Mucosa of rectum (tissue), 2 donors: ENCODE results near the gene ZNF92.
"Not testable (repeated sequence)": the region's sequence is repeated elsewhere in the genome, so short reads cannot be mapped to it uniquely, and the experiment has no call there.

Experiments used
- H3K27ac ChIP-seq, 2 donors: one replicate each; pipeline ENCODE4 v1.7.0; 2013; ENCODE audit warnings: inconsistent platforms in 2 of 2, low read depth in 2 of 2, low read length in 2 of 2
- H3K27me3 ChIP-seq, 2 donors: one replicate each; pipeline ENCODE4 v1.7.0; 2013; ENCODE audit warnings: low read length in 2 of 2; ENCODE audit not compliant: control insufficient read depth in 2 of 2, insufficient read depth in 2 of 2
- H3K36me3 ChIP-seq, 2 donors: one replicate each; pipeline ENCODE4 v1.7.0; 2013; ENCODE audit warnings: low read length in 2 of 2; ENCODE audit not compliant: control insufficient read depth in 2 of 2, insufficient read depth in 2 of 2
- H3K4me1 ChIP-seq, 2 donors: one replicate each; pipeline ENCODE4 v1.7.0; 2013; ENCODE audit warnings: low read length in 2 of 2, mild to moderate bottlenecking in 1 of 2; ENCODE audit not compliant: control insufficient read depth in 2 of 2, insufficient read depth in 2 of 2
- H3K4me3 ChIP-seq, 2 donors: one replicate each; pipeline ENCODE4 v1.7.0; 2013; ENCODE audit warnings: low read length in 2 of 2
- H3K9ac ChIP-seq, 2 donors: one replicate each; pipeline ENCODE4 v1.7.0; 2013; ENCODE audit warnings: low read length in 2 of 2, low read depth in 1 of 2, mild to moderate bottlenecking in 1 of 2
- H3K9me3 ChIP-seq, 2 donors: one replicate each; pipeline ENCODE4 v1.7.0; 2013; ENCODE audit warnings: low read length in 2 of 2; ENCODE audit not compliant: control insufficient read depth in 2 of 2
- donor health status: healthy.
- donor health status: Normal muscosa, but diverticular disease.

ZNF92 gene

GRCh38 chr7:65444899-65445823, 71.5 kb downstream of the ZNF92 start:
- no peak overlapping the region for H3K4me3 ChIP-seq
- peaks cover 0 to 2% of the 10 kb centered on the region in 2 donors for H3K9me3 ChIP-seq
- no peaks in the 10 kb centered on the region for H3K36me3 ChIP-seq
- no peaks in the 10 kb centered on the region for H3K27me3 ChIP-seq
- no peak overlapping the region for H3K27ac ChIP-seq
- H3K9ac ChIP-seq: no peak overlapping the region
- H3K4me1 ChIP-seq: no peaks in the 10 kb centered on the region

GRCh38 chr7:65447041-65447440, 73.4 kb downstream of the ZNF92 start:
- not testable (repeated sequence) for H3K27me3 ChIP-seq, H3K27ac ChIP-seq, H3K4me3 ChIP-seq, H3K9me3 ChIP-seq, H3K4me1 ChIP-seq, H3K9ac ChIP-seq, H3K36me3 ChIP-seq

GRCh38 chr7:65448816-65449504, 75.3 kb downstream of the ZNF92 start:
- no peaks in the 10 kb centered on the region for H3K4me1 ChIP-seq
- H3K36me3 ChIP-seq: no peaks in the 10 kb centered on the region
- H3K27ac ChIP-seq: no peak overlapping the region
- H3K9ac ChIP-seq: no peak overlapping the region
- H3K4me3 ChIP-seq: no peak overlapping the region
- peaks cover 0 to 2% of the 10 kb centered on the region in 2 donors for H3K9me3 ChIP-seq
- H3K27me3 ChIP-seq: no peaks in the 10 kb centered on the region

GRCh38 chr7:65449505-65449852, 75.8 kb downstream of the ZNF92 start:
- Histone ChIP-seq H3K36me3 (no peaks in the 10 kb centered on the region), H3K4me1 (no peaks in the 10 kb centered on the region), H3K27me3 (no peaks in the 10 kb centered on the region), H3K4me3 (no peak overlapping the region), H3K9ac (no peak overlapping the region), H3K9me3 (peaks cover 0 to 2% of the 10 kb centered on the region in 2 donors), H3K27ac (no peak overlapping the region)
